ENCODE results near the gene RFTN1. TPM values are rescaled to one million over a fixed set of nuclear protein-coding genes. Genes with fewer than 3 reads are reported as not detected.

The RFTN1 gene
- total RNA-seq, 1 donor from 2014 or later: 0.92 TPM

DNA sequence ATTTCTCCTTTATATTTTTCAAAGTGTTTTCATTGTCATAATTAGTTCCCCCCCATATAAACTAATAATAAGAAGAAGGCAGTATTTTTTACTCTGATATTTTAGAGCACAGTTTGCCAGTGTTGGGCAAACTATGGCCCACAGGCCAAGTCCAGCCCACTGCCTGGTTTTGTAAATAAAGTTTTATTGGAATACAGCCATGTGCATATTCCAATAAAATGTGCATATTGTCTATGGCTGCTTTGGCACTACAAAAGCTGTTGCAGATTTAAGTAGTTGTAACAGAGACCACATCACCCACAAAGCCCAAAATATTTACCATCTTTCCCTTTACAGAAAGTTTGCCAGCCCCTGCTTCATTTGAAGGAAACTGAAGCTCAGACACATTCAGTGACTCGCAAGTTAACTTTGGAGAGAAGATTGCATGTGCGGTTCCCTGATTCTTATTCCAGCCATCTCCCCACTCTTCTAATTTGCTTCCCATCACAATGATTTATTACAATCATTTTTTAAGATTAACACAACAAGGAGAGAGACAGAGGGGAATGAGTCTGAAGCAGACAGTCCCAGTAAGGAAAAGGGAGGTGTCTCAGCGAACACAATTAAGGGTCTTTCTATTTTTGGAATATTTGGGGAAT lies 48.9 kb downstream of the RFTN1 start:
- H3K4me3 Mint-ChIP-seq: no peak overlapping the region
- no peak overlapping the region for H3K4me2 ChIP-seq
- H3K27ac Mint-ChIP-seq: no peak overlapping the region
- H3K9ac ChIP-seq: no peak overlapping the region
- H3K36me3 ChIP-seq: no peaks in the 10 kb centered on the region
- H3K4me1 Mint-ChIP-seq: no peaks in the 10 kb centered on the region
- H3K4me3 ChIP-seq: no peak overlapping the region
- H2AFZ ChIP-seq (replicated peaks): no peak overlapping the region
- H3F3A ChIP-seq (ENCODE audit: low read depth): no peaks in the 10 kb centered on the region
- no peaks in the 10 kb centered on the region for H3K79me2 ChIP-seq (ENCODE audit: low read depth)
- DNase-seq (ENCODE audit: low spot score): no peak
- H3K36me3 Mint-ChIP-seq: no peaks in the 10 kb centered on the region
- no peaks in the 10 kb centered on the region for H3K27me3 Mint-ChIP-seq (ENCODE audit: insufficient read depth, low read depth)
- H3K9me3 Mint-ChIP-seq: no peaks in the 10 kb centered on the region
- no peak overlapping the region for H3K27ac ChIP-seq
- no peaks in the 10 kb centered on the region for H3K27me3 ChIP-seq
- no peaks in the 10 kb centered on the region for H4K20me1 ChIP-seq (ENCODE audit: low read depth)
- peaks cover 3% of the 10 kb centered on the region for H3K4me1 ChIP-seq
- no peaks in the 10 kb centered on the region for H3K9me3 ChIP-seq (ENCODE audit: low read depth)
- TF ChIP-seq EZH2 (IDR thresholded peaks at IDR 0.05): no peak
- TF ChIP-seq EZH2phosphoT487 (IDR thresholded peaks at IDR 0.05): no peak
- TF ChIP-seq CTCF (IDR thresholded peaks at IDR 0.05): no peak

- no peaks in the 10 kb centered on the region for H3K9me3 Mint-ChIP-seq
- H3K9me3 ChIP-seq (ENCODE audit: low read depth): no peaks in the 10 kb centered on the region
- H3K27ac Mint-ChIP-seq: no peak overlapping the region
- no peaks in the 10 kb centered on the region for H3K27me3 ChIP-seq
- H3F3A ChIP-seq (ENCODE audit: low read depth): no peaks in the 10 kb centered on the region
- no peak overlapping the region for H3K4me3 Mint-ChIP-seq
- H3K4me1 ChIP-seq: peaks cover 3% of the 10 kb centered on the region
- H3K27ac ChIP-seq: no peak overlapping the region
- H3K27me3 Mint-ChIP-seq (ENCODE audit: insufficient read depth, low read depth): no peaks in the 10 kb centered on the region
- H3K79me2 ChIP-seq (ENCODE audit: low read depth): no peaks in the 10 kb centered on the region
- no peak overlapping the region for H2AFZ ChIP-seq (replicated peaks)
- no peak overlapping the region for H3K4me3 ChIP-seq
- H3K36me3 ChIP-seq: no peaks in the 10 kb centered on the region
- no peaks in the 10 kb centered on the region for H3K4me1 Mint-ChIP-seq
- H3K36me3 Mint-ChIP-seq: no peaks in the 10 kb centered on the region
- no peak for DNase-seq (ENCODE audit: low spot score)
- no peak overlapping the region for H3K9ac ChIP-seq
- H3K4me2 ChIP-seq: no peak overlapping the region
- no peak for TF ChIP-seq EZH2phosphoT487 (IDR thresholded peaks at IDR 0.05)
- no peak for TF ChIP-seq CTCF (IDR thresholded peaks at IDR 0.05)
- no peak for TF ChIP-seq EZH2 (IDR thresholded peaks at IDR 0.05)
- no peaks in the 10 kb centered on the region for H4K20me1 ChIP-seq (ENCODE audit: low read depth)
These were observed 49.6 kb downstream of the RFTN1 start for GRCh38 chr3:16463914-16464313.

DNA sequence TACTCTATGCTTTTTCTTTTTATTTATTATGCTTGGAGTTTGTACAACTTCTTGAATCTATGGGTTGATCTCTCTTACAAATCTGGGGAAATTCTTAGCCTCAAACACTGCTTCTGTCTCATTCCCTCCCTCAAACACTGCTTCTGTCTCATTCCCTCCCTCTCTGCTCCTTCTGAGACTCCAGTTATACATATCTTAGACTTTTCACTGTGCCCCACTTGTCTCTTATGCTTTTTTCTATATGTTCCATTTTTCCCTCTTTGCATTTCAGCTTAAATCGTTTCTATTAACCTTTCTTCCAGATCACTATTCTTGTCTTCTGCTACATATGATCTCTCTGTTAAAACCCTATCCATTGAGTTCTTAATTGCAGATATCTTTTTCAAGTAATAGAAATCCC lies 50.4 kb downstream of the RFTN1 start:
- H3K4me3 ChIP-seq: no peak overlapping the region
- H3K27me3 ChIP-seq: no peaks in the 10 kb centered on the region
- H3K9ac ChIP-seq: no peak overlapping the region
- no peaks in the 10 kb centered on the region for H3F3A ChIP-seq (ENCODE audit: low read depth)
- Mint-ChIP-seq H3K9me3 (no peaks in the 10 kb centered on the region), H3K27me3 (ENCODE audit: insufficient read depth, low read depth) (no peaks in the 10 kb centered on the region), H3K4me1 (no peaks in the 10 kb centered on the region), H3K36me3 (no peaks in the 10 kb centered on the region), H3K4me3 (no peak overlapping the region), H3K27ac (no peak overlapping the region)
- H2AFZ ChIP-seq (replicated peaks): no peak overlapping the region
- no peaks in the 10 kb centered on the region for H3K36me3 ChIP-seq
- peaks cover 3% of the 10 kb centered on the region for H3K4me1 ChIP-seq
- TF ChIP-seq CTCF (IDR thresholded peaks at IDR 0.05) (no peak), EZH2 (IDR thresholded peaks at IDR 0.05) (no peak), EZH2phosphoT487 (IDR thresholded peaks at IDR 0.05) (no peak)
- no peak overlapping the region for H3K4me2 ChIP-seq
- no peaks in the 10 kb centered on the region for H3K9me3 ChIP-seq (ENCODE audit: low read depth)
- H3K79me2 ChIP-seq (ENCODE audit: low read depth): no peaks in the 10 kb centered on the region
- H4K20me1 ChIP-seq (ENCODE audit: low read depth): no peaks in the 10 kb centered on the region
- DNase-seq (ENCODE audit: low spot score): no peak
- no peak overlapping the region for H3K27ac ChIP-seq
